Naive thymus-derived CD8-positive, alpha-beta T cell (primary cell): ENCODE data around the gene PCSK1N. TPM values are rescaled to one million over a fixed set of nuclear protein-coding genes. Genes with fewer than 3 reads are reported as not detected.
"Not testable (repeated sequence)": the region's sequence is repeated elsewhere in the genome, so short reads cannot be mapped to it uniquely, and the experiment has no call there.

ENCODE experiments used
- ATAC-seq, 2 donors: fragments of 150-1000 bp; cut with Tn5 transposase in 1 of 2; sonication (Bioruptor Pico), chemical (Tn5 transposase) in 1 of 2; 1 replicate in 1 of 2; 2 replicates in 1 of 2; pipeline ENCODE4 v1.10.0; 2021; ENCODE audit warnings: mild to moderate bottlenecking in 2 of 2, moderate library complexity in 2 of 2
- POLR2A ChIA-PET: fragments of 350-600 bp; sonication (Branson Sonifier 250); formaldehyde crosslinking; loops from one replicate; lab custom pipeline; 2021; ENCODE audit warnings: antibody characterized with exemption; lab: Charles Lee
- DNase-seq, 10 donors: peaks; one replicate each; pipeline versions ENCODE4 v3.0.0 to v3.0.0-alpha.2; 2020 to 2022
- H3K27ac Mint-ChIP-seq, 10 donors: one replicate each; pipeline ENCODE4 v1.8.0; 2020 to 2022; ENCODE audit warnings: mild to moderate bottlenecking in 10 of 10, mixed read lengths in 10 of 10, moderate library complexity in 4 of 10, inconsistent platforms in 1 of 10
- H3K27me3 Mint-ChIP-seq, 5 donors: one replicate each; pipeline ENCODE4 v1.8.0; 2021 to 2022; ENCODE audit warnings: mixed read lengths in 5 of 5
- H3K36me3 Mint-ChIP-seq, 3 donors: one replicate each; pipeline ENCODE4 v1.8.0; 2020 to 2022; ENCODE audit warnings: mixed read lengths in 3 of 3, mild to moderate bottlenecking in 2 of 3, inconsistent platforms in 1 of 3
- H3K4me1 Mint-ChIP-seq, 4 donors: one replicate each; pipeline ENCODE4 v1.8.0; 2021 to 2022; ENCODE audit warnings: mixed read lengths in 4 of 4
- H3K4me3 Mint-ChIP-seq, 10 donors: one replicate each; pipeline ENCODE4 v1.8.0; 2020 to 2022; ENCODE audit warnings: mild to moderate bottlenecking in 10 of 10, mixed read lengths in 10 of 10, moderate library complexity in 6 of 10, inconsistent platforms in 1 of 10
- H3K9me3 Mint-ChIP-seq, 9 donors: one replicate each; pipeline ENCODE4 v1.8.0; 2020 to 2022; ENCODE audit warnings: mixed read lengths in 9 of 9, mild to moderate bottlenecking in 3 of 9, inconsistent platforms in 1 of 9, moderate library complexity in 1 of 9
- polyA plus RNA-seq, 3 donors: library from polyadenylated mRNA; unstranded; fragments of 300-500 nt; fragmentation: Illumina TruSeq; gene quantifications; one replicate each; pipeline ENCODE4 v1.2.3, GENCODE V29; 2021
- total RNA-seq, 8 experiments: library from RNA in 2 of 8; stranded (reverse) in 2 of 8; gene quantifications; one replicate each; pipeline ENCODE4 v1.2.3 and lab custom pipeline; 2021 to 2026

PCSK1N gene
- total and polyA plus RNA-seq, 5 experiments from 2014 or later: 3.6 to 28.0 (median 12.6) TPM

GRCh38 chrX:48833542-48834138, 1.8 kb downstream of the PCSK1N start:
- H3K27me3 Mint-ChIP-seq: peaks cover 0 to 27% (median 10%) of the 10 kb centered on the region in 5 donors

DNA sequence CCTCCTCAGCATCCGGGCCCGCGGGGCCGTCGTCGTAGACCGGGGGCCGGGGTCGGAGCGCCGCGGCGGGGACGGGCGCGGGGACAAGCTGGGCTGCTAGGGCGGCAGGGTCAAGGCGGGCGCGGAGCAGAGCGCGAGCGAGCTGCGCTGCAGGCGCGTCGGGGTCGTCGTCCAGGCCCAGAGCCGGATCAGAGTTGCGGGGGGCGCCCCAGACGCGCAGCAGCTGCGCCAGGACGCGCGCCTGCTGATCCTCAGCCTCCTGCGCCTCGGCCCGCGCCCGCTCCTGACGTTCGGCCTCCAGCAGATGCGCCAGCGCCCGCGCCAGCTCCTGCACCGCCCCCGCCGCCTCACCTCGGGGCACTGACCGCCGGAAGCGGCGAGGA, 3.5 kb downstream of the PCSK1N start:
- H3K27ac Mint-ChIP-seq: no peak overlapping the region
- POLR2A ChIA-PET: no interaction called here
- H3K27me3 Mint-ChIP-seq: peaks cover 5 to 36% (median 19%) of the 10 kb centered on the region in 5 donors
- DNase-seq (no peak), ATAC-seq (no peak)
- H3K36me3 Mint-ChIP-seq: peaks cover 0 to 10% (median 0%) of the 10 kb centered on the region in 3 donors
- H3K4me1 Mint-ChIP-seq: peaks cover 14 to 26% (median 25%) of the 10 kb centered on the region in 4 donors
- H3K9me3 Mint-ChIP-seq: peaks cover 0 to 3% (median 0%) of the 10 kb centered on the region in 9 donors
- H3K4me3 Mint-ChIP-seq: no peak overlapping the region

More at GRCh38 chrX:48833542-48834138, 1.8 kb downstream of the PCSK1N start:
- peaks cover 0 to 4% (median 0%) of the 10 kb centered on the region in 3 donors for H3K36me3 Mint-ChIP-seq
- no peaks in the 10 kb centered on the region for H3K9me3 Mint-ChIP-seq
- H3K4me1 Mint-ChIP-seq: peaks cover 9 to 21% (median 19%) of the 10 kb centered on the region in 4 donors
- ATAC-seq (no peak), DNase-seq (no peak)
- H3K4me3 Mint-ChIP-seq: peak overlapping the region in 8 of 10 donors; percentile 53 to 91 (median 88)
- H3K27ac Mint-ChIP-seq: peak overlapping the region in 1 of 10 donors; percentile 29
- POLR2A ChIA-PET: no interaction called here

DNA sequence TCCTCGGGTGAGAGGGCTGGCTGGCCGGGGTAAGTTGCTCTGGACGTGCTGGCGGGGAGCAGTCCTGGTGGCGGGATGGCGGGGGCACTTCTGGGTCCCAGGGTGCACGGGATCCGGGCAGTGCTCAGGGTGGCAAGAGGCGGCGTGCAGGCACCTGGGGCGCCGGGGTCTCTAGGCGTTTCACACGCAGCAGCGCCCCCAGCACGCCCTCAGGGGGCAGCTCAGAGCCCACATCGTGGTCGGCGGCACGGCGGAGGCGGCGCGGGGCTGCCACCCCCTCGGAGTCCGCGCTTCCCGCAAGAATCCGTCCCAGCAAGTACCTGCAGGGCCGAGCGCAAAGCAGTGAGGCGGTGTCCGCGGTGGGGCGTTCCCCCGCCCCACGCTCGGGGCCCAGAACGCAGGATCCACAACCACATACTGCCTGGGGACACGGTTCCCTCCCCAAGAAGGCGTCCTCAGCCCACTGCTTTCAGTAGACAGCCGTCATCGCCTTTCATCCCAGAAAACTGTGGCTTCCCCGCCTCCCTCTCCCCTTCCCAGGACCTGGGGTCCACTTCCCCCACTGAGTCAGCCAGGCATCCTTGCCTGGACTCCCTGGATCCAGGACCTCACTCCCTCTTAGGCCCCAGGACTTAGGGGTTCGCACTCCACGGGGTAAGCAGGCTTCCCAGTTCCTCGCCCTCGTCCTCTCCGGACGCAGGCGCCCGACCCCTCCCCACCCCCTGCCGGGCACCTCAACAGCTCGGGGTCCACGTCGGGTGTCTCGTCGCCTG, 4.1 kb downstream of the PCSK1N start:
- ATAC-seq: no peak
- no peak overlapping the region for H3K27ac Mint-ChIP-seq
- no peak for DNase-seq
- H3K4me1 Mint-ChIP-seq: peaks cover 12 to 24% (median 24%) of the 10 kb centered on the region in 4 donors
- H3K9me3 Mint-ChIP-seq: peaks cover 0 to 3% (median 0%) of the 10 kb centered on the region in 9 donors
- peak overlapping the region in 2 of 10 donors; percentile 25 to 31 for H3K4me3 Mint-ChIP-seq
- H3K27me3 Mint-ChIP-seq: peaks cover 5 to 33% (median 19%) of the 10 kb centered on the region in 5 donors
- peaks cover 0 to 10% (median 0%) of the 10 kb centered on the region in 3 donors for H3K36me3 Mint-ChIP-seq
- POLR2A ChIA-PET: no interaction called here

DNA sequence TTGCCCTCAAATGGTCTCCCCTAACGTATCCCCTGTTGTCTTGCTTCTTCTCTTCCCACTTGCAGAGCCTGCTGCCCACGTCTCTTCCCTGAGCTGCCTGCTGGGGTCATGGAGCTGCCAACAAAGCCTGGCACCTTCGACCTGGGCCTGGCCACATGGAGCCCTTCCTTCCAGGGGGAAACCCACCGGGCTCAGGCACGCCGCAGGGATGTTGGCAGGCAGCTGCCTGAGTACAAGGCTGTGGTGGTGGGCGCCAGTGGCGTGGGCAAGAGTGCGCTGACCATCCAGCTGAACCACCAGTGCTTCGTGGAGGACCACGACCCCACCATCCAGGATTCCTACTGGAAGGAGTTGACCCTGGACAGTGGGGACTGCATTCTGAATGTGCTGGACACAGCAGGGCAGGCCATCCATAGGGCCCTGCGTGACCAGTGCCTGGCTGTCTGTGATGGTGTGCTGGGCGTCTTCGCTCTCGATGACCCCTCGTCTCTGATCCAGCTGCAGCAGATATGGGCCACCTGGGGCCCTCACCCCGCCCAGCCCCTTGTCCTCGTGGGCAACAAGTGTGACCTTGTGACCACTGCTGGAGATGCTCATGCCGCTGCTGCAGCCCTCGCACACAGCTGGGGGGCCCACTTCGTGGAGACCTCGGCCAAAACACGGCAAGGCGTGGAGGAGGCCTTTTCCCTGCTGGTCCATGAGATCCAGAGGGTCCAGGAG, 6.2 kb downstream of the PCSK1N start:
- Mint-ChIP-seq H3K4me3 (no peak overlapping the region), H3K36me3 (peaks cover 0 to 12% (median 0%) of the 10 kb centered on the region in 3 donors), H3K27me3 (peaks cover 5 to 28% (median 19%) of the 10 kb centered on the region in 5 donors), H3K9me3 (peaks cover 0 to 3% (median 0%) of the 10 kb centered on the region in 9 donors), H3K4me1 (peaks cover 5 to 17% (median 14%) of the 10 kb centered on the region in 4 donors), H3K27ac (no peak overlapping the region)
- ATAC-seq (no peak), DNase-seq (no peak)
- POLR2A ChIA-PET: no interaction called here

GRCh38 chrX:48827654-48827968, 7.8 kb downstream of the PCSK1N start:
- Mint-ChIP-seq H3K36me3 (peaks cover 0 to 20% (median 0%) of the 10 kb centered on the region in 3 donors), H3K27ac (no peak overlapping the region), H3K4me1 (peaks cover 4 to 9% (median 8%) of the 10 kb centered on the region in 4 donors), H3K4me3 (peak overlapping the region; percentile 44 to 86 (median 64)), H3K27me3 (peaks cover 5 to 21% (median 19%) of the 10 kb centered on the region in 5 donors), H3K9me3 (peaks cover 0 to 3% (median 0%) of the 10 kb centered on the region in 9 donors)
- no peak for DNase-seq
- no peak for ATAC-seq
- POLR2A ChIA-PET: interaction anchor here (0.9 to 1.3 kb wide), 2 partner anchors 90 to 179 kb away, joined by 3 to 4 read pairs; no protein-coding TSS in a partner anchor

DNA sequence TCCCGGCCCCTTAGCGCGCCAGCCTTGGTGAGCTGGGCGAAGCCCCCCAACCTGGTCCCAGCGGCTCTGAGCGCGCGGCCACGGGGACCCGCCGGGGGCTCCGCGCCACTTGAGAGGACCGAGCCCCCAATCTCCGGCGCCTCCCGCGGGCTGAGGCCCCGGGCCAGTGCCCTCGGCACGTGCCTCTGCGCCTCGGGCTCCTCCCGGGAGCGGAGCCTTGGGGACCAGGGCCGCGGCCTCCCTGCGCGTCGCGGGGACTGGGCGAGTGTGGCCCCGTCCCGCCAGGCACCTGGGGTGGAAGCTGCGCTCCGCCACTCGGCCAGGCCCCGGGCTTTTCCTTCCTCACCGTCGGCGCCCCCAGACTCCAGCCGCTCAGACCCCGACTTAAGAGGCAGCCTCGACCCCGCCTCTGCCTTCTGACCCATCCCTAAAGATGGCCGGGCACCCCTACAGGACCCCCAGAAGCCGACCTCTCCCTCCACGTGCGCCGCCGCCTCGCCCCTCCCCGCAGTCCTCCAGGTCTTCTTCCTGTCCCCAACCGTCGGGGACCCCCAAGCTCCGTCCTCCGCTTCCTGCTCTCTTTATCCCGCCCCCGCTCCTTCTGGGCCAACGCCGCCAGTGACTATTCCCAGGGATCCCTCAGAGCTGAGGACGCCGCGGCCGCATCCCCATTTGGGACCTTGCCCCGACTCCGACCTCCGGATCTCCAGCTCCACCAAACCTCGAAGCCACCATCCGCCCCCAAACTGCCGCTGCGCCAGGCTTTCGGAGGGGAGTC, 8.3 kb downstream of the PCSK1N start:
- H3K36me3 Mint-ChIP-seq: peaks cover 0 to 22% (median under 1%) of the 10 kb centered on the region in 3 donors
- H3K27me3 Mint-ChIP-seq: peaks cover 5 to 20% (median 17%) of the 10 kb centered on the region in 5 donors
- peak overlapping the region; percentile 44 to 86 (median 64) for H3K4me3 Mint-ChIP-seq
- POLR2A ChIA-PET: interaction anchor here (0.6 to 1.3 kb wide), 4 partner anchors 84 to 179 kb away, joined by 3 to 12 read pairs (median 4); no protein-coding TSS in a partner anchor
- DNase-seq: peak in 1 of 10 donors; percentile 10
- H3K4me1 Mint-ChIP-seq: peaks cover 4 to 9% (median 7%) of the 10 kb centered on the region in 4 donors
- peak; percentile 20 to 44 for ATAC-seq
- peak overlapping the region in 1 of 10 donors; percentile 71 for H3K27ac Mint-ChIP-seq
- H3K9me3 Mint-ChIP-seq: peaks cover 0 to 3% (median 0%) of the 10 kb centered on the region in 9 donors

DNA sequence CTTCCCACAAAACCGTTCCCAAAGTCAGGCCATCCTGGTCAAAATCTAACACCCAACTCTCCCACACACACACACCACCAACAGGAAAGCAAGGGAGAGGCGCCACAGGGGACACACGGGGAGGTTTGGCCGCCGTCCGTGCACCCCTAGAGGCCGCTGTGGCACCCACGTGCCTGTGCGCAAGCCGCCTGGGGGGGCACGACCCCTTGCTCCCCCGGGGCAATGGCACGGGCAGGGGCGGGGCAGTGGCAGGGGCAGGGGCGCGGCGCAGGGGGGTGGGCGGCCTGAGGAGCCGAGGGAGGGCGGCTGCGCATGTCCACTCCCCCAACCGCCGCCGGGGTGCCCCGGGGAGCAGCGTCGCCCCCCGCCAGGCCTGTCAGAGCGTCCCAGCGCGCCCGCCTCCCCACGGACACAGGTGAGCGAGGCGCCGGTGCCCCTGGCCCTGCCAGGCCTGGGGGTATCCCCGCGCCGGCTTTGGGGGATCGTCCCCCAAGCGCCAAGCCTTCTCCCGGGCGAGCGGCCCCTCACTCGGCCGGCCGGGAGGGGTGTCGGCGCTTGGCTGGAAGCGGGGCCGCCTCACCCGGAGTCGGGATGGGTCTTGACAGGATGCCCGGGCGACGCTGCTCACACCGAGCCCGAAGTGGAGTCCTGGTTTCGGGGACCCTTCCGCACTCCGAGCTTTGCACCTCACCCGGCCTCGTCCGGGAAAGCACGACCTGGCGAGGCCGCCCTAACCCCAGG, 9.1 kb downstream of the PCSK1N start, which contains the start of gene ERAS:
Gene ERAS (plus strand): TSS at position 379 of the 741 bp plus-strand sequence. CDS start 2,611 bp downstream, outside the sequence.
- ATAC-seq (peak; percentile 74), DNase-seq (peak in 5 of 10 donors; percentile 16 to 27 (median 20))
- Mint-ChIP-seq H3K4me1 (peaks cover 4 to 11% (median 7%) of the 10 kb centered on the region in 4 donors), H3K4me3 (peak within 1 kb of the TSS; percentile 44 to 86 (median 62)), H3K36me3 (peaks cover 0 to 25% (median 2%) of the 10 kb centered on the region in 3 donors), H3K27ac (peak within 1 kb of the TSS in 1 of 10 donors; percentile 71), H3K9me3 (peaks cover 0 to 3% (median 0%) of the 10 kb centered on the region in 9 donors), H3K27me3 (peaks cover 5 to 20% (median 17%) of the 10 kb centered on the region in 5 donors)
- POLR2A ChIA-PET: interaction anchor here (0.6 to 1.3 kb wide), 3 partner anchors 84 to 178 kb away, joined by 3 to 12 read pairs (median 3); no protein-coding TSS in a partner anchor

- H3K27me3 Mint-ChIP-seq: peaks cover 5 to 17% (median 9%) of the 10 kb centered on the region in 5 donors
- ATAC-seq (no peak), DNase-seq (no peak)
- no peak overlapping the region for H3K4me3 Mint-ChIP-seq
- POLR2A ChIA-PET: no interaction called here
- peaks cover 5 to 11% (median 7%) of the 10 kb centered on the region in 4 donors for H3K4me1 Mint-ChIP-seq
- peaks cover 0 to 27% (median 2%) of the 10 kb centered on the region in 3 donors for H3K36me3 Mint-ChIP-seq
- H3K9me3 Mint-ChIP-seq: peaks cover 0 to 3% (median 0%) of the 10 kb centered on the region in 9 donors
- H3K27ac Mint-ChIP-seq: no peak overlapping the region
Observed at GRCh38 chrX:48824066-48824465, 11.3 kb downstream of the PCSK1N start.

- H3K4me1 Mint-ChIP-seq: peaks cover 5 to 11% (median 7%) of the 10 kb centered on the region in 4 donors
- POLR2A ChIA-PET: no interaction called here
- H3K27me3 Mint-ChIP-seq: peaks cover 4 to 10% (median 5%) of the 10 kb centered on the region in 5 donors
Observed at GRCh38 chrX:48823053-48823452, 12.4 kb downstream of the PCSK1N start.

GRCh38 chrX:48819394-48819793, 16.0 kb downstream of the PCSK1N start:
- DNase-seq, H3K4me3 Mint-ChIP-seq, POLR2A ChIA-PET, H3K27me3 Mint-ChIP-seq, H3K27ac Mint-ChIP-seq, ATAC-seq, H3K4me1 Mint-ChIP-seq, H3K9me3 Mint-ChIP-seq: not testable (repeated sequence)
- peaks cover 0 to 30% (median 2%) of the 10 kb centered on the region in 3 donors for H3K36me3 Mint-ChIP-seq

More at GRCh38 chrX:48823053-48823452, 12.4 kb downstream of the PCSK1N start:
- Mint-ChIP-seq H3K9me3 (peaks cover 0 to 3% (median 0%) of the 10 kb centered on the region in 9 donors), H3K4me3 (no peak overlapping the region), H3K27ac (no peak overlapping the region), H3K36me3 (peaks cover 0 to 27% (median 2%) of the 10 kb centered on the region in 3 donors)
- ATAC-seq (no peak), DNase-seq (no peak)

GRCh38 chrX:48818866-48819265, 16.5 kb downstream of the PCSK1N start:
- POLR2A ChIA-PET: no interaction called here
- H3K36me3 Mint-ChIP-seq: peaks cover 0 to 30% (median 2%) of the 10 kb centered on the region in 3 donors
- peak overlapping the region in 1 of 10 donors; percentile 54 for H3K27ac Mint-ChIP-seq
- no peaks in the 10 kb centered on the region for H3K27me3 Mint-ChIP-seq
- DNase-seq (no peak), ATAC-seq (no peak)
- H3K4me1 Mint-ChIP-seq: peaks cover 0 to 3% (median 1%) of the 10 kb centered on the region in 4 donors
- H3K4me3 Mint-ChIP-seq: no peak overlapping the region
- H3K9me3 Mint-ChIP-seq: no peaks in the 10 kb centered on the region
